ENCODE results near the gene SLC17A7.

GRCh38 chr19:49431330-49431749 is 10.0 kb downstream of the SLC17A7 start:
- TF ChIP-seq ZNF70 (CRISPR knock-in tag; IDR thresholded peaks at IDR 0.05) (no peak), CSDC2 (CRISPR knock-in tag; IDR thresholded peaks at IDR 0.05) (no peak), BACH2 (CRISPR knock-in tag; IDR thresholded peaks at IDR 0.05; ENCODE audit: borderline replicate concordance) (no peak), RARB (CRISPR knock-in tag; IDR thresholded peaks at IDR 0.05) (no peak), ARNTL (CRISPR knock-in tag; IDR thresholded peaks at IDR 0.05; ENCODE audit: borderline replicate concordance, low read depth) (no peak), TOX (CRISPR knock-in tag; IDR thresholded peaks at IDR 0.05; ENCODE audit: borderline replicate concordance) (no peak), CREB5 (CRISPR knock-in tag; IDR thresholded peaks at IDR 0.05; ENCODE audit: low read depth) (no peak), SNAI2 (CRISPR knock-in tag; IDR thresholded peaks at IDR 0.05) (no peak), ZFP3 (CRISPR knock-in tag; IDR thresholded peaks at IDR 0.05) (no peak), ZNF565 (CRISPR knock-in tag; conservative IDR thresholded peaks at IDR 0.05; ENCODE audit: low read depth) (no peak)
- TF ChIP-seq, protein P1, sequence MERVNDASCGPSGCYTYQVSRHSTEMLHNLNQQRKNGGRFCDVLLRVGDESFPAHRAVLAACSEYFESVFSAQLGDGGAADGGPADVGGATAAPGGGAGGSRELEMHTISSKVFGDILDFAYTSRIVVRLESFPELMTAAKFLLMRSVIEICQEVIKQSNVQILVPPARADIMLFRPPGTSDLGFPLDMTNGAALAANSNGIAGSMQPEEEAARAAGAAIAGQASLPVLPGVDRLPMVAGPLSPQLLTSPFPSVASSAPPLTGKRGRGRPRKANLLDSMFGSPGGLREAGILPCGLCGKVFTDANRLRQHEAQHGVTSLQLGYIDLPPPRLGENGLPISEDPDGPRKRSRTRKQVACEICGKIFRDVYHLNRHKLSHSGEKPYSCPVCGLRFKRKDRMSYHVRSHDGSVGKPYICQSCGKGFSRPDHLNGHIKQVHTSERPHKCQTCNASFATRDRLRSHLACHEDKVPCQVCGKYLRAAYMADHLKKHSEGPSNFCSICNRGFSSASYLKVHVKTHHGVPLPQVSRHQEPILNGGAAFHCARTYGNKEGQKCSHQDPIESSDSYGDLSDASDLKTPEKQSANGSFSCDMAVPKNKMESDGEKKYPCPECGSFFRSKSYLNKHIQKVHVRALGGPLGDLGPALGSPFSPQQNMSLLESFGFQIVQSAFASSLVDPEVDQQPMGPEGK (CRISPR knock-in tag; IDR thresholded peaks at IDR 0.05; ENCODE audit: borderline replicate concordance) = no peak
- TF ChIP-seq, protein P2, sequence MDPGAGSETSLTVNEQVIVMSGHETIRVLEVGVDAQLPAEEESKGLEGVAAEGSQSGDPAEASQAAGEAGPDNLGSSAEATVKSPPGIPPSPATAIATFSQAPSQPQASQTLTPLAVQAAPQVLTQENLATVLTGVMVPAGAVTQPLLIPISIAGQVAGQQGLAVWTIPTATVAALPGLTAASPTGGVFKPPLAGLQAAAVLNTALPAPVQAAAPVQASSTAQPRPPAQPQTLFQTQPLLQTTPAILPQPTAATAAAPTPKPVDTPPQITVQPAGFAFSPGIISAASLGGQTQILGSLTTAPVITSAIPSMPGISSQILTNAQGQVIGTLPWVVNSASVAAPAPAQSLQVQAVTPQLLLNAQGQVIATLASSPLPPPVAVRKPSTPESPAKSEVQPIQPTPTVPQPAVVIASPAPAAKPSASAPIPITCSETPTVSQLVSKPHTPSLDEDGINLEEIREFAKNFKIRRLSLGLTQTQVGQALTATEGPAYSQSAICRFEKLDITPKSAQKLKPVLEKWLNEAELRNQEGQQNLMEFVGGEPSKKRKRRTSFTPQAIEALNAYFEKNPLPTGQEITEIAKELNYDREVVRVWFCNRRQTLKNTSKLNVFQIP (CRISPR knock-in tag; IDR thresholded peaks at IDR 0.05; ENCODE audit: borderline replicate concordance, low read depth) = no peak
